Neuron (in vitro differentiated cells): ENCODE measurements around the gene CROCC2.
A peak's percentile ranks its signal among the peaks of the same experiment; 100 is the strongest.

Source experiments
- H2AFZ ChIP-seq: one replicate; pipeline ENCODE4 v1.6.1; 2013; ENCODE audit warnings: low read depth, mild to moderate bottlenecking, inconsistent platforms, low read length, moderate library complexity
- H3K27me3 ChIP-seq: one replicate; pipeline ENCODE4 v1.6.1; 2013; ENCODE audit warnings: low read length; ENCODE audit not compliant: insufficient read depth
- H3K36me3 ChIP-seq: one replicate; pipeline ENCODE4 v1.6.1; 2013; ENCODE audit warnings: low read length; ENCODE audit not compliant: insufficient read depth
- H3K4me1 ChIP-seq: one replicate; pipeline ENCODE4 v1.6.1; 2013; ENCODE audit warnings: low read length; ENCODE audit not compliant: insufficient read depth
- H3K4me3 ChIP-seq: 2 replicates; pipeline ENCODE4 v1.5.1; 2013; ENCODE audit warnings: mild to moderate bottlenecking, low read length, moderate library complexity
- H3K9me3 ChIP-seq: one replicate; pipeline ENCODE4 v1.6.1; 2013; ENCODE audit warnings: low read length

Gene CROCC2

DNA sequence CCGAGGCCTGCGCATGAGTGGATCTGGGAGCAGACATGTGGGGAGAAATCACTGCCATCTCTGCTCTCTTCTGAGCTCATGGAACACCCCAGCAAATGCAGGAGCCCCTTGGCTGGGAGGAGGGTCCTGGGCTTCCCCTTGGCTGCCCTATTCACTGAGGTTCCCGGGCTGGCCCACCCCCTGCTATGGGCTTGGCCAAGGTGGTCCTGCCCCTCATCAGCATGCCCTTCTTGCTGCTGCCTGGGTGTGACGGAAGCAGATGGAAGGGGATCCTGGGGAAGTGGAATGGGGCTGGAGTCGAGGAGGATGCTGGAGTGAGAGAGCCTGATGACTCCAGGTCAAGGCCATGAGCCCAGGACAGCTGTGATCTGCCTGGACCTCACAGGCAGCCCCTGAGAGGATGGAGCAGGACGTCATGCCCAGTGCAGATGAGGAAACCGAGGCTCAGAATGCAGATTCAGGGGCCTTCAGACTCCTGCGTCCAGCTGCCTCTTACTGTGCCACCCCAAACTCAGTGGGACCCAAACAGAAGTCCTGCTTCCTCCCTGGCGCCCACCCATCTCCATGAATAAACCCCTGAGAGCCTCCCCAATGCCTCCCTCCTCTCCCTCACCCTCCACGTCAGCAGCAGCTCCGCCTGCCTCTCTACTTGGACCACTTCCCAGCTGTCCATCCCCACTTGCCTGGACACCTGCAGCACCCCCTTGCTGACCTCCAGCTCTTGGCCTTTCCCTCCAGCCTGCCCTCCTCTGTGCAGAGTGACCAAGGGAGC lies 96.3 kb downstream of the CROCC2 start:
- H3K4me1 ChIP-seq: peaks cover 3% of the 10 kb centered on the region
- peaks cover 43% of the 10 kb centered on the region for H3K27me3 ChIP-seq
- no peak overlapping the region for H2AFZ ChIP-seq
- H3K4me3 ChIP-seq: no peak overlapping the region
- peaks cover 14% of the 10 kb centered on the region for H3K9me3 ChIP-seq
- H3K36me3 ChIP-seq: no peaks in the 10 kb centered on the region

DNA sequence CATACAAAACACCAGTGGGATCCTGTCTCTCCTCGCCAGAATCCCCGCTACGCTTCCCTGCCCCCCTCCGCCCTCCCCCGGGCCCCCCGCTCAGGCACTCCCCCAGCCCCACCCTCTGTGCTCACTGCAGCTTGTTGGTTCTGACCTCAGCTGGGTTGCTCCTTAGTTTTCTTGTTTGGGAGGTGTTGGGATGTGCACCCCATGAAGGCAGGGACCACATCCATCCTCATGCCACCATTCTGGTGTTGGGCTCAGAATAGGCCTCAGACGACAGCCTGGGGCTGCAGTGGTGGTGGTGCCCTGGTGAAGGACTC lies 96.9 kb downstream of the CROCC2 start:
- no peak overlapping the region for H2AFZ ChIP-seq

DNA sequence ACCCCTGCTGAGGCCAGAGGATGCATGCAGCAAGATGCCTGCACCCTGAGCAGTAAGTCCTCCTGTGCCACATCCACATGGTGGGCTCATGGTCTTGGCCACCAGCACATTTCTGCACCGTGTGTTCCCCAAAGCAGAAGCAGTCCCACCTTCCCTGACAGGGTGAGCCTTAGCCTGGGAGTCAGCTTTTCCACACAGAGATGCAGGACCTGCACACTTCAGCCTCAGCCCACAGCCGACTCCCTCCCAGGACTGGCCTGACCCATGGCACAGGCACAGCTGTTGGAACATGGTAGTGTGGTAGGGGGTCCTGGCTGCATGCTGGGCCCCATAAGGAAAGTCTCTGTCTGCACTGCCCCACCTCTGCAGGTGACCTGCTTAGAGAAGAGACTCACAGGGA lies 97.2 kb downstream of the CROCC2 start:
- Histone ChIP-seq H3K36me3 (no peaks in the 10 kb centered on the region), H3K4me1 (no peaks in the 10 kb centered on the region), H3K9me3 (peaks cover 14% of the 10 kb centered on the region), H3K27me3 (peaks cover 35% of the 10 kb centered on the region), H2AFZ (no peak overlapping the region), H3K4me3 (no peak overlapping the region)

More for the DNA sequence above, 96.9 kb downstream of the CROCC2 start:
- H3K36me3 ChIP-seq: no peaks in the 10 kb centered on the region
- peaks cover 14% of the 10 kb centered on the region for H3K9me3 ChIP-seq
- H3K4me1 ChIP-seq: peaks cover 1% of the 10 kb centered on the region
- no peak overlapping the region for H3K4me3 ChIP-seq
- H3K27me3 ChIP-seq: peaks cover 38% of the 10 kb centered on the region

DNA sequence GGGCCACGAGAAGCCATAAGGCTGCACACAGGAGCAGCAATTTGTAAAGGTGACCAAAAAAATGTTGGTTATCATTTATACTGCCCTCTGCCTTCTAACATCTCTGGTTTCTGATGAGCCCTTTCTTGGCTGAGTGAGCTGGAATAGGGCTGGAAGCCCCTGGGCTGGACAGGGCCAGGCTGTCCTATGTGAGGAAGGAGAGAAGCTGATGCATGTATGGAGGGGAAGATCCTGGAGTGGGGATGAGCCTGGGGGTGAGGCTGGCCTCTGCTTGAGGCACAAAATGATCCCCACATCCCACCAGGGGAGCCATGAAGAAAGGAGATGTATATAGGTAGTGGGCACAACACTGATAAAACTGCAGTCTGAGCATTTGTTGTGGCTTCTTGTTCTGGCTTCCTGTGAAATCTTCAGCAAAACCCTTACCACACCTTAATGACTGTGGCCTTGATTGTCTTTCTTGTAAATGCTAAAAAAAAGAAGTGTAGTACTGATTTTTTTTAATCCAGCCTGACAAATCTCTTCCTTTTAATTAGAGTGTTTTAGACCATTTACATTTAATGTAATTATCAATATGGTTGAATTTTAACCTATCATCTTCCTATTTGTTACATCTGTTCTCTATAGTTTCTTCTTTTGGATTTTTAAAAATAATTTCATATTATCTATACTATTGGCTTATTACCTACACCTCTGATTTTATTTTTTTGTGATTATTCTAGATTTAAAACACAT lies 97.9 kb downstream of the CROCC2 start:
- H3K4me1 ChIP-seq: no peaks in the 10 kb centered on the region
- no peak overlapping the region for H3K4me3 ChIP-seq
- no peaks in the 10 kb centered on the region for H3K36me3 ChIP-seq
- H3K27me3 ChIP-seq: peaks cover 31% of the 10 kb centered on the region
- no peak overlapping the region for H2AFZ ChIP-seq
- H3K9me3 ChIP-seq: peaks cover 14% of the 10 kb centered on the region

DNA sequence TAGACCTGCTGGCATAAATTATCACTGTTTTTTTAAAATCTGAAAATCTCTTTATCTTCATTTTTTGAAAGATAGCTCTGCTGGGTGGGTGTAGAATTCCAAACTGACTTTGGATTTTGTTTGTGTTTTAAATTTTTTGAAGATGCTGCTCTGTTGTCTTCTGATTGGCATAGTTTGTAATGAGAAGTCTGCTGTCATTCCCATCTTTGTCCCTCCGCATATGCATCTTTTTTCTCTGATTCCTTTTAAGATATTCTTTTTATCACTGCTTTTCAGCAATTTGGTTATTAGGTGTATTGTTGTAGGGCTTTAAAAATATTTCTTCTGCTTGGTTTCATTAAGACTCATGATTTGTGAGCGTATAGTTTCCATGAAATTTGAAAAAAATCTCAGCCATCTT lies 99.4 kb downstream of the CROCC2 start:
- Histone ChIP-seq H3K36me3 (no peaks in the 10 kb centered on the region), H3K27me3 (peaks cover 15% of the 10 kb centered on the region), H3K9me3 (peaks cover 11% of the 10 kb centered on the region), H3K4me3 (no peak overlapping the region), H3K4me1 (peaks cover 9% of the 10 kb centered on the region), H2AFZ (no peak overlapping the region)

DNA sequence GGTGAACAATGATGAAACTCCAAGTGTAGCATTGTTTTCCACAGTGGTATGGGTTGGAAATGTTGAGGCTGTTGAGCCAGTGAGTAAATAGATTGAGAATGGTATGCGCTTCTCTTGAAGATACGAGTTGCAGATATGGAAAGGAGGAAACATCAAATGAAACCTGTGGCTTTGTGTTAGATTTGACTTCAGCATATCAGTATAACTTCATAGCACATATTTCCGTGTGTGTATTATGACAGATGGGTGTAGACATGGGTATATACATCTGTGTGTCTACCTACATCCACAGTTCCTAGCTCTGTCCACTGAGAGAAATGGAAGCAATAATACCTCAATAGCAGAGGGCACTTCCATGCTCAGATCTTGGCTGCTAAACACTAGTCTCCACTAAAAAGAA lies 100.3 kb downstream of the CROCC2 start:
- H2AFZ ChIP-seq: no peak overlapping the region
- H3K27me3 ChIP-seq: peaks cover 7% of the 10 kb centered on the region
- H3K36me3 ChIP-seq: no peaks in the 10 kb centered on the region
- no peak overlapping the region for H3K4me3 ChIP-seq
- peaks cover 9% of the 10 kb centered on the region for H3K4me1 ChIP-seq
- peaks cover 11% of the 10 kb centered on the region for H3K9me3 ChIP-seq

DNA sequence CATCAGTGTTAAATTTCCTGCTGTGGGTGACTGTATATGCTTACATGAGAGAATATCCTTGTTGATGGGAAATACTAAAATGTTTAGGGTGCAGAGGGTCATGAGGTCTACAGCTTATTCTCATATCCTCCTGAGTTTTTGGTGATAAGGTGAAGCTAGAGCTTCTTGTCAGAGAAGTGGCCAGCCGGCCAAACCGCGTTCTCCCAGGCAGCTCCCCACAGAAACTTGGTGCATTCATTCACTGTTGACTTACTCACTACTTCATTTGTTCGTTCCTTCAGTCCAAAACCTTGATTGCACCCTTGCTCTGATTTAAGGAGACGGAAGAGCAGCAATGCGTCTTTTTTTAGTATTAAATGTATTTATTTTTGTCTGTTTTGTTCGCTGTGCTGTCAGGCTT lies 101.0 kb downstream of the CROCC2 start:
- no peaks in the 10 kb centered on the region for H3K36me3 ChIP-seq
- peaks cover 9% of the 10 kb centered on the region for H3K4me1 ChIP-seq
- H2AFZ ChIP-seq: no peak overlapping the region
- peaks cover 11% of the 10 kb centered on the region for H3K9me3 ChIP-seq
- no peak overlapping the region for H3K4me3 ChIP-seq
- H3K27me3 ChIP-seq: peaks cover under 1% of the 10 kb centered on the region

DNA sequence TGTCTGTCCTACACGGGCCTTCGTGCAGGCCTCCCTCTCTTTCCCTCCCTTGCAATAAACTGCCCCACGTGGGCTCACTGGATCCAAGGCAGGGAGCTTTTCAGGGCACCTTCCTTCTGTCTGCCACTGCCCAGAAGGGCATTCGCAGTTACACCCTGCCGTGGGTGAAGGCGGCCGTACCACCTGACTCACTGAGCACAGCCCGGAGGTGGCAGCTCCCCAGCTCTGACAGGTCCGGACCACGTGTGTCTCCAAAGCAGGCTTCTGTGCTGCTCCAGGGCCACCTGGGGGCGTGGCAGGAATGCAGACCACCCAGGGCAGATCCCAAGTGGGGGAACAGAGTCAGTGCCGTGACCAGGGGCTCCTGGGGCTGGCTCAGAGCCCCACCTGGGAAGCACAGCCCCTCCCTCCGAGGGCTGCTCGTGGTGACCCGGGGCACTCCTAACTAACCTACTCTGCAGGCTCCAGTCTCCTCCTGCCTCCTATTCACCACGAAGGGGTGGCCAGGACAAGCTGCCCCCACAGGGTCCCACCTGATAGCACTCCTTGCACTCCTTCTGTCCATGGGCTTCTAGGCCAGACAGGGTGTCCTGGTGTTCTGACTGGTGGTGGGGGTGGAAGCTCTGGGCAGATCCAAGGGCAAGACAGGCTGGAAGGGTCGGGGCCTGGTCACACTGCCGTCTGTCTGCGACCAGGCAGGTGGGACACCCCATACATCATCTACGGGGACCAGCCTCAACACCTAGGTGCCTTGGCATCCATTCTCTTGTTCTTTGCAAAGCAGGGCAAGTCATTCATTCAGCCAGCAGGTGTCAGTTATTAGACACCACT lies 102.0 kb downstream of the CROCC2 start:
- Histone ChIP-seq H3K4me1 (peaks cover 9% of the 10 kb centered on the region), H3K4me3 (no peak overlapping the region), H3K27me3 (no peaks in the 10 kb centered on the region), H3K36me3 (no peaks in the 10 kb centered on the region), H2AFZ (no peak overlapping the region), H3K9me3 (peaks cover 10% of the 10 kb centered on the region)

DNA sequence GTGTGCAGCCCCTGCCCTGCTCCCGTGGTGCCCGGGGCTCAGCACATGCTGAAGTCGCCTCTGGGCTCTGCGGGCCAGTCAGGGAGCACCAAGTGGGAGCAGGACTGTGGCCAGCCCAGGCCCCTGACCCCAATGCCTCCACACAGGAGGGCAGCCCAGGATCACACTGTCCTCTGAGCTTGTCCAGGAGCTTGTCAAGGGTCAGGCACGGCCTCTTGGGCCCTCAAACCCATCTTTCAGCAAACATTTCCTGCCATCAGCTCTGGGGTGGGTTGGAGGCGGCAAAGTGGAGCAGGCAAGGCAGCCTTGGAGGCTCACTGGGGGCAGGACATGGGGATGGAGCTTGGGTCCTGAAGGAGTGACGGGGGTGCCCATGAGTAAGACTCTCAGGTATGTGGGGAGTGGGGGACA lies 102.6 kb downstream of the CROCC2 start:
- peaks cover 9% of the 10 kb centered on the region for H3K4me1 ChIP-seq
- H3K9me3 ChIP-seq: peaks cover 5% of the 10 kb centered on the region
- H3K27me3 ChIP-seq: no peaks in the 10 kb centered on the region
- no peak overlapping the region for H3K4me3 ChIP-seq
- H2AFZ ChIP-seq: no peak overlapping the region
- H3K36me3 ChIP-seq: no peaks in the 10 kb centered on the region

DNA sequence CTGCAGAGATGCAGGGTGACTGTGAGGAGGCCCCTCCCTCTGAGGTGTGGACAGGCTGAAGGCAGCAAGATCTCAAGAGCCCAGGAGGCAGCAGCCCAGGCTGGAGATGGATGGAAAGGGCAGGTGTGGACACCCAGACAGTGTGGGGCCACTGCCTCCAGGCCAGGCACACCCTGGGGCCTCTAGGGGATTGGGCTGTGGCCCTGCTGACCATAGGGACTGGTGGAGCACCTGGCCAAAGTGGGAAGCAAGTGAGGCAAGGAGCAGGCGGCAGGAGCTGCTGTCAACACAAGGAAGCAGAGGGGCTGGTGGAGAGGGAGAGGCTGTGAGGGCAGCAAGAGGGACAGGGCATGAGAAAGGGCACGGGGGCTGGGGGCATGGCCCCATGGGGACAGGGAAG lies 103.1 kb downstream of the CROCC2 start:
- H3K27me3 ChIP-seq: no peaks in the 10 kb centered on the region
- peaks cover 3% of the 10 kb centered on the region for H3K9me3 ChIP-seq
- no peak overlapping the region for H3K4me3 ChIP-seq

DNA sequence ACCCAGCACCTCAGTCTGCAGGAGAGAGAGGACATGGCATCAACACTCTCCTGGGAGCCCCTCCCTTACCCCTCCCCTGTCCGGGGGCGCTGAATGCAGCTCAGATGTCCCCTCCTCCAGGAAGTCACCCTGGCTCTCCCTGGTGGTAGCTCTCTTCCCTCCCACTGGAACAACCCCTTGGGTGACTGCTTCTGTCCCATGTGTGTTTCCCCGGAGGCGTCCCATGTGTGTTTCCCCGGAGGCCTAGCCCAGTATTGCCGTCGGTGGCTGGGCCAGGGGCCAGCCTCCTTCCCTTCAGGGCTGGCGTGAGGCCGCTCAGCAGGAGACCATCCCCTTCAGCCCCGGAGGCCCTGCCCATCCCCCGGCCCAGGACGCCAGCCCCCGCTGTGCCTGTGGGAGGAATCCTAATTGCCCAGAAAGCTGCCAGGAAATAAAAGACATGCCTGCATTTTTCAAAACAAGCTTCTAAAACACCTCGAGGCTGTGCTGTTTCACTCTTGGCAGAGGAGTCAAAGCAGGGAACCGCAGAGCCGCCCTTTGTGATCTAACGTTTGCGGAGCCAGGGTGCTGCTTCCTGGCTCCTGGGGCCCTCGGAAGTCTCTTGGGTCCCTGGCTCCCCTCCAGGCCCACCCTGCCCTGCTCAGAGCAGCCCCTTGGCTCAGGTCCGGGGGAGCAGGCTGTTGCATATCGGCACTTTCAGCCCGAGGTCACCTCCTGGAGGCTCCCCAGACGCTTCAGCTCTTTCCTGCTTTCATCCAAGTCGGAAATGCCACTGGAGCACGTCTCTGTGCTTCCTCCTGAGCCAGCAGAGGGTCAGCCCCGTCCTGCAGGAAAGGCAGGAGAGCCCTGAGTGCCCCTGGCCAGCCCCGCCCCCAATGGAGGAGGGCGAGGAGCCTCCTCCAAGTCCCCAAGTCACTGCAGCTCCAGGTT lies 103.7 kb downstream of the CROCC2 start:
- Histone ChIP-seq H2AFZ (peak overlapping the region; percentile 32), H3K27me3 (no peaks in the 10 kb centered on the region), H3K36me3 (no peaks in the 10 kb centered on the region), H3K4me1 (peaks cover 9% of the 10 kb centered on the region), H3K4me3 (no peak overlapping the region), H3K9me3 (peaks cover 3% of the 10 kb centered on the region)

More for the DNA sequence above, 103.1 kb downstream of the CROCC2 start:
- Histone ChIP-seq H3K4me1 (peaks cover 9% of the 10 kb centered on the region), H3K36me3 (no peaks in the 10 kb centered on the region), H2AFZ (no peak overlapping the region)

DNA sequence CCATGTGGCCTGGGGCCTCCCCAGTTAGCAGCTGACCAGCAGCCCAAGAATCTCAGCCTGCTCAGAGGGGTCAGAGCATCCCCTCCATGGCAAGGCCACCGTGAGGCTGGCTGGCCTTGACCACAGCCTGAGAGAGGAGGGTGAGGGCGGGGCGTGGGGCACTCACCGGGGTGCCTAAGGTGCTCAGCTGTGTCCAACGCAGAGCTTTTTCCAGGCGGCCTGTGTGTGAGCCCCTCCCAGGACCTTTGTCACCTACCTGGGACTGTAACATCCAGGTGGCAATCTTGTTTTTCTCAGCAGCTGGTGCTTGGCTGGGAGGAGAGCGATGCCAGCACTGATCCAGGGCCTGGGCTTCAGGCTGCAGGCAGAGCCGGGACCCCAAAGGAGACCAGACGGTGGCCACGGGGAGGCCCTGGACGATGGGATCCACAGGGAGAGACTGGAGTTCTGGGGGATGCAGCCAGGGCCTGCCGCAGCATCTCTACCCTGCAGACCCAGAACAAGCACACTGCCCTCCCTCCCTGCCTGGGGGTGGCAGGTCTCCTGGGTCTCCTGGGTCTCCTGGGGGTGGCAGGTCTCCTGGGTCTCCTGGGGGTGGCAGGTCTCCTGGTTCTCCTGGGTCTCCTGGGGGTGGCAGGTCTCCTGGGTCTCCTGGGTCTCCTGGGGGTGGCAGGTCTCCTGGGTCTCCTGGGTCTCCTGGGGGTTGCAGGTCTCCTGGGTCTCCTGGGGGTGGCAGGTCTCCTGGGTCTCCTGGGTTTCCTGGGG lies 104.6 kb downstream of the CROCC2 start:
- Histone ChIP-seq H2AFZ (peak overlapping the region; percentile 32), H3K4me1 (peaks cover 9% of the 10 kb centered on the region), H3K36me3 (no peaks in the 10 kb centered on the region), H3K27me3 (no peaks in the 10 kb centered on the region), H3K4me3 (no peak overlapping the region), H3K9me3 (peaks cover 3% of the 10 kb centered on the region)
